Suprapubic skin (tissue), 4 donors: ENCODE results near the gene ERI3. TPM values are rescaled to one million over a fixed set of nuclear protein-coding genes. Genes with fewer than 3 reads are reported as not detected.

Experiments
- DNase-seq, 2 donors: peaks; one replicate each; pipeline ENCODE4 v3.0.0-alpha.2; 2019; ENCODE audit warnings: low spot score in 2 of 2
- H3K27ac ChIP-seq: fragments of 200-600 bp; sonication (generic); one replicate; pipeline ENCODE4 v1.5.1; 2019
- H3K27me3 ChIP-seq: fragments of 200-600 bp; sonication (generic); one replicate; pipeline ENCODE4 v1.5.1; 2019
- H3K36me3 ChIP-seq: fragments of 200-600 bp; sonication (generic); one replicate; pipeline ENCODE4 v1.5.1; 2019
- H3K4me1 ChIP-seq: fragments of 200-600 bp; sonication (generic); one replicate; pipeline ENCODE4 v1.5.1; 2019
- H3K4me3 ChIP-seq: fragments of 200-600 bp; sonication (generic); one replicate; pipeline ENCODE4 v1.5.1; 2019; ENCODE audit warnings: mild to moderate bottlenecking
- H3K9me3 ChIP-seq: fragments of 200-600 bp; sonication (generic); one replicate; pipeline ENCODE4 v1.5.1; 2019
- CTCF ChIP-seq, 2 donors: fragments of 200-600 bp in 1 of 2; fragments of 450-650 bp in 1 of 2; sonication (generic) in 1 of 2; IDR thresholded peaks; one replicate each; pipeline ENCODE4 v1.5.1; 2016 to 2019; ENCODE audit warnings: antibody characterized with exemption in 2 of 2, mild to moderate bottlenecking in 1 of 2, moderate library complexity in 1 of 2
- EP300 ChIP-seq: sonication (generic); formaldehyde crosslinking; IDR thresholded peaks from one replicate; pipeline ENCODE4 v1.6.1; 2017; ENCODE audit warnings: antibody characterized with exemption
- POLR2A ChIP-seq, 2 donors: fragments of 450-650 bp; IDR thresholded peaks; one replicate each; pipeline ENCODE4 v1.6.1; 2017; ENCODE audit warnings: antibody characterized with exemption in 2 of 2, mild to moderate bottlenecking in 2 of 2, moderate library complexity in 2 of 2
- POLR2AphosphoS5 ChIP-seq, 3 donors: sonication (generic); formaldehyde crosslinking; IDR thresholded peaks; one replicate each; pipeline ENCODE4 v1.6.1; 2017; ENCODE audit warnings: antibody characterized with exemption in 3 of 3
- WGBS: methylation state at CpG from one replicate; pipeline ENCODE4 v1.1.5; 2018; 5-methylcytosine and 5-hydroxymethylcytosine counted together
- total RNA-seq, 4 donors: library from RNA; depleted of rRNA; stranded (reverse); fragments of >200 nt; gene quantifications; one replicate each; pipeline ENCODE4 v1.1.0, GENCODE V29; 2016

The ERI3 gene
- total RNA-seq, 4 donors from 2014 or later: 23.3 to 33.4 (median 31.0) TPM

GRCh38 chr1:44328671-44329416 is 26.2 kb downstream of the ERI3 start:
- Histone ChIP-seq H3K36me3 (peaks cover 7% of the 10 kb centered on the region), H3K4me1 (peaks cover 36% of the 10 kb centered on the region), H3K27me3 (no peaks in the 10 kb centered on the region), H3K9me3 (no peaks in the 10 kb centered on the region), H3K27ac (no peak overlapping the region), H3K4me3 (no peak overlapping the region)
- WGBS: 84% methylated on average over 5 of the region's 5 CpGs
- TF ChIP-seq POLR2A (IDR thresholded peaks at IDR 0.05): no peak
- DNase-seq: no peak

- Histone ChIP-seq H3K36me3 (peaks cover 5% of the 10 kb centered on the region), H3K27ac (no peak overlapping the region), H3K27me3 (no peaks in the 10 kb centered on the region), H3K4me3 (no peak overlapping the region), H3K9me3 (no peaks in the 10 kb centered on the region), H3K4me1 (peaks cover 37% of the 10 kb centered on the region)
- WGBS: 39% methylated on average over 8 of the region's 8 CpGs
- peak in 2 of 3 donors; percentile 34 to 73 for TF ChIP-seq POLR2AphosphoS5 (IDR thresholded peaks at IDR 0.05)
- TF ChIP-seq POLR2A (IDR thresholded peaks at IDR 0.05): no peak
- peak; percentile 93 to 94 for DNase-seq
Observed at GRCh38 chr1:44327679-44328491, 27.2 kb downstream of the ERI3 start.

- TF ChIP-seq CTCF (IDR thresholded peaks at IDR 0.05) (no peak), POLR2A (IDR thresholded peaks at IDR 0.05) (no peak), EP300 (no peak), POLR2AphosphoS5 (IDR thresholded peaks at IDR 0.05) (no peak)
- H3K4me3 ChIP-seq: no peak overlapping the region
- H3K27me3 ChIP-seq: no peaks in the 10 kb centered on the region
- no peak for DNase-seq
- H3K27ac ChIP-seq: no peak overlapping the region
- H3K4me1 ChIP-seq: peaks cover 37% of the 10 kb centered on the region
- no peaks in the 10 kb centered on the region for H3K36me3 ChIP-seq
- H3K9me3 ChIP-seq: no peaks in the 10 kb centered on the region
Observed at GRCh38 chr1:44326821-44327465, 28.1 kb downstream of the ERI3 start.

GRCh38 chr1:44326024-44326701 is 28.9 kb downstream of the ERI3 start:
- H3K27me3 ChIP-seq: no peaks in the 10 kb centered on the region
- 62% methylated on average over 9 of the region's 9 CpGs for WGBS
- H3K36me3 ChIP-seq: no peaks in the 10 kb centered on the region
- no peaks in the 10 kb centered on the region for H3K9me3 ChIP-seq
- H3K4me1 ChIP-seq: peaks cover 37% of the 10 kb centered on the region
- no peak for DNase-seq
- H3K4me3 ChIP-seq: no peak overlapping the region
- H3K27ac ChIP-seq: no peak overlapping the region
- TF ChIP-seq POLR2AphosphoS5 (IDR thresholded peaks at IDR 0.05) (no peak), POLR2A (IDR thresholded peaks at IDR 0.05) (no peak), EP300 (no peak)

- WGBS: 88% methylated on average over 1 of the region's 1 CpG
- Histone ChIP-seq H3K4me3 (no peak overlapping the region), H3K4me1 (peaks cover 34% of the 10 kb centered on the region), H3K36me3 (peaks cover 15% of the 10 kb centered on the region), H3K27ac (no peak overlapping the region), H3K27me3 (no peaks in the 10 kb centered on the region), H3K9me3 (no peaks in the 10 kb centered on the region)
- DNase-seq: no peak
- TF ChIP-seq POLR2A (IDR thresholded peaks at IDR 0.05) (no peak), EP300 (no peak), CTCF (IDR thresholded peaks at IDR 0.05) (no peak), POLR2AphosphoS5 (IDR thresholded peaks at IDR 0.05) (no peak)
Observed at GRCh38 chr1:44323947-44324346, 31.1 kb downstream of the ERI3 start.

GRCh38 chr1:44322367-44322766 is 32.7 kb downstream of the ERI3 start:
- no peak for DNase-seq
- 87% methylated on average over 3 of the region's 3 CpGs for WGBS
- H3K27ac ChIP-seq: no peak overlapping the region
- H3K4me3 ChIP-seq: no peak overlapping the region
- peaks cover 27% of the 10 kb centered on the region for H3K36me3 ChIP-seq
- H3K9me3 ChIP-seq: no peaks in the 10 kb centered on the region
- H3K27me3 ChIP-seq: no peaks in the 10 kb centered on the region
- H3K4me1 ChIP-seq: peaks cover 18% of the 10 kb centered on the region
- no peak for TF ChIP-seq CTCF (IDR thresholded peaks at IDR 0.05)
- TF ChIP-seq POLR2AphosphoS5 (IDR thresholded peaks at IDR 0.05): no peak
- no peak for TF ChIP-seq POLR2A (IDR thresholded peaks at IDR 0.05)
- no peak for TF ChIP-seq EP300
